NAMALWA (cell line): ENCODE measurements around the gene ZNF695.
"Not testable (repeated sequence)": the region's sequence is repeated elsewhere in the genome, so short reads cannot be mapped to it uniquely, and the experiment has no call there.

Source experiments
- DNase-seq: peaks from one replicate; pipeline ENCODE4 v3.0.0-alpha.2; 2015; ENCODE audit warnings: low spot score

Gene ZNF695

DNA sequence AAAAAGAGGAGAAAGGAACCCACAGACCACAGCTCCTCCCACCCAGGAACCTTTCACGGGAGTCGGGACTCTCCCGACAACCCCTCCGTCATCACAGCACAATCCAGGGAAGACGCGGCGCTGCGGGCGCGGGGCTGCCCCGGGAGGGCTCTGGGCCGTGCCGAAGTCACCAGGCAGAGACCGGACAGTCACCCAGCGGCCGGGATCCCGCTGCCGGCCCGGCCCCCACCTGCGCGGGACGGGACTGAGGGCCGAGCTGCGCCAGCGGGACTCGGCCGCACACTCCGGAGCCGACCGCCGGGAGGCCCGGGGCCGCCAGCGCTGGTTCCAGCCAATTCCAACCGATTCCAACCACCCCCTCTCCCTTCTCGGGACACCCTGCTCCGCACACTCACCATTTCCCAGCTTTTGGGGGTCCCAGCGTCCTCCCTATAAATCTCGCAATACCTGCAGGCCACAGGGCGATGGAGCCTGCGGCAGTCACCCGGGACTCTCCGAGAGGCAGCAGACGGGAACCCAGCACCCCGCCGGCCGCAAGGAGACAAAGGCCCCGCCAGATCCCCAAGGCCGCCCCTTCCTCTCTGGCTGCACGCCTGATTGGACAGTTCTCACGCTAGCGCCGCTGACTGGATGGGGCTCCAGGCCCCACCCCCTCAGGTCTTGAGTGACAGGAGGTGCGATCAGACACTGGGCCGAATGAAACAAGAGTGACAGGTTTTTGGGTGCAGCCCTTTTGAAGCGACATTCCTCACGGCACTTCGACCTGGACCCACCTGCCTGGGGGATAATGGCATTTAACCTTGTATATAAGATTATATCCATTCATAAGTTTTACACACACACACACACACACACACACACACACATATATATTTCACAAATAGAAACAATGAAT is at the start of gene ZNF695:
TSS of gene ZNF695 (minus strand) at position 547 of the 895 bp plus-strand sequence. CDS start at position 398, 149 bp downstream.
- peak; percentile 89 for DNase-seq

DNA sequence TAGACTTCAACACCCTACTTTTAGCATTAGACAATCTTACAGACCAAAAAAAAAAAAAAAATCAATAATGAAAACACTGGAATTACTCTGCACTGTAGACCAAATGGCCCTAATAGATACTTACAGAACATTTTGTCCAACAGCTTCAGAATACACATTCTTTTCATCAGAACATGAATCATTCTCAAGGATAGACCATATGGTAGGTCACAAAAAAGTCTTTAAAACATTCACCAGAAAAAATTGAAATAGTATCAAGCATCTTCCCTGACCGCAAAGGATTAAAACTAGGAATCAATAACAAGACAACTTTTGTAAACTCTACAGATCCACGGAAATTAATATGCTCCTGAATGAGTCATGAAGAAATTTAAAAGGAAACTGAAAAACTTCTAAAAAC is 48.2 kb upstream of the ZNF695 start:
- DNase-seq = no peak

DNA sequence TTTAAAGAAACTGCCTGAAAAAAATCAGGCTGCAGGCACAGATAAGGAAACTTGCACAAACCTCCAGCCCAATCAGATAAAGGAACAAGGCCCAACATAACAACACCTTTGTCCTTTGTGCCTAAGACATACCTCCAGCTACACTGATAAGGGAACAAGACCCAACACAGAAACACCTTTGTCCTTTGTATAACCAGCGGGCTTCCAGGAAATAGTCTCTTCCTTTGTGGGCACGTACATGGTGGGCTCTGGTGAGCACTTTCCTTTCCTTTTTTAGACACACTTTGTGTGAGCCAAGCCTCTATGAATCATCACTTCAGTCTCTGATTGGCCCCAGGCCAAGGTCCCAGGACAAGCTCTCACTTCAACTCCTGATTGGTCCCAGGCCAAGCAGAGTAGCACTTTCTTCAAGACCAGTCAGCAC is 47.1 kb upstream of the ZNF695 start:
- no peak for DNase-seq

DNA sequence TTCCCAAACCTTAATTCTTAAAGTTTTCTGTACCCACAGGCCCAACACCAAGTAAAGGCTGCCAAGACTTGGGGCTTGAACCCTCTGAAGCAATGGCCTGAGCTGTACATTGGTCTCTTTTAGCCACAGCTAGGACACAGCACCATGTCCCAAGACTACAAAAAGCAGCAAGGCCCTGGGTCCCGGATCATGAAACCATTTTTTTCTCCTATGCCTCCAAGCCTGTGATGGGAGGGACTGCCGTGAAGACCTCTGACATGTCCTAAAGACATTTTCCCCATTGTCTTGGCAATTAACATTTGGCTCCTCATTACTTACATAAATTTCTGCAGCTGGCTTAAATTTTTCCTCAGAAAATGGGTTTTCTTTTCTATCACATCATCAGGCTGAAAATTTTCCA is 39.8 kb upstream of the ZNF695 start:
- DNase-seq = no peak

DNA sequence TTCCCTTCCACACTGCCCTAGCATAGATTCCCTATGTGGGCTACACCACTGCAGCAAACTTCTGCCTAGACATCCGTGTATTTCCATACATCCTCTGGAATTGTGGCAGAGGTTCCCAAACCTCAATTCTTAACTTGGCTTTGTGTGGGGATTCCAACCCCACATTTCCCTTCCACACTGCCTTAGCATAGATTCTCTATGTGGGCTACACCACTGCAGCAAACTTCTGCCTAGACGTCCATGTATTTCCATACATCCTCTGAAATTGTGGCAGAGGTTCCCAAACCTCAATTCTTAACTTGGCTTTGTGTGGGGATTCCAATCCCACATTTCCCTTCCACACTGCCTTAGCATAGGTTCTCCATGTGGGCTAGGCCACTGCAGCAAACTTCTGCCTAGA is 39.4 kb upstream of the ZNF695 start:
- no peak for DNase-seq

DNA sequence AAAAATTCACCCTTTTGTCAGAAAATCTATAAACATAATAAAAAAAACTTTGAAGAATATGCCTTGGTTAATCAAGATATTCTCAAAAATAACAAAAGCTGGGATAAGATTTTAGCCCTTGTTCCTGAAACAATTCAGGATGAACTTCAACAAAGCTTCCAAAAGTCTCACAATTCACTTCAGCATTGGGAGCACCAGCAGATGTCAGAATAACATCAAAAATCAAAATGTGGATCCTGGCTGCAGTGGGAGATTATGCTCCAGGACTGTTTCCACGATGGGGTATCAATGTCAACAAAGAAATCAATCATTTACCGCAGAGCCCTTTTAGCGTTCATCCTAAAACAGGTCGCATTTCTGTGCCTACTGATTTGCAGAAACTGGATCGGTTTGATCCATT is 35.5 kb upstream of the ZNF695 start:
- DNase-seq = no peak

DNA sequence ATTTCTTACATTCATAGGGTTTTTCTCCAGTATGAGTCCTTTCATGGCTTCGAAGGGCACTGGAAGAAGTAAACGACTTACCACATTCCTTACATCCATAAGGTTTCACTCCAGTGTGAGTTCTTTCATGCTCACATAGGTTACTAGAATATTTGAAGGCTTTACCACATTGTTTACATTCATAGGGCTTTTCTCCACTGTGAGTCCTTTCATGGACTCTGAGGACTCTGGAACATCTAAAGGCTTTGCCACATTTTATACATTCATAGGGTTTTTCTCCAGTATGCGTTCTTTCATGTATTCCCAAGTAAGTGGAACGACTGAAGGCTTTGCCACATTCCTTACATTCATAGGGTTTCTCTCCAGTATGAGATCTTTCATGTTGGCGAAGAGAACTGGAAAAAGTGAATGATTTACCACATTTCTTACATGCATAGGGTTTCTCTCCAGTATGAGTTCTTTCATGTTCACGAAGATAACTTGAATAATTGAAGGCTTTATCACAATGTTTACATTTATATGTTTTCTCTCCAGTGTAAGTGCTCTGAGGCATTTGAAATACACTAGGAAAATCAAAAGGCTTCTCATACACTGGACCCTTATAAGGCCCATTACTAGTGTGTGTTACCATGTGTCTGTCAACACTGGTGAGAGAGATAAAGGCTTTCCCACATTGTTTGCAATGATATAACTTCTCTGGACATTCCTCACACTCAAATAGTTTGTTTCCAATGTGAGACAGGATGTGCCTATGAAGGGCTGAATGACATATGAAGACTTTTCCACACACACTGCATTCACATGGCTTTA is 29.9 kb upstream of the ZNF695 start:
- peak; percentile 7 for DNase-seq

DNA sequence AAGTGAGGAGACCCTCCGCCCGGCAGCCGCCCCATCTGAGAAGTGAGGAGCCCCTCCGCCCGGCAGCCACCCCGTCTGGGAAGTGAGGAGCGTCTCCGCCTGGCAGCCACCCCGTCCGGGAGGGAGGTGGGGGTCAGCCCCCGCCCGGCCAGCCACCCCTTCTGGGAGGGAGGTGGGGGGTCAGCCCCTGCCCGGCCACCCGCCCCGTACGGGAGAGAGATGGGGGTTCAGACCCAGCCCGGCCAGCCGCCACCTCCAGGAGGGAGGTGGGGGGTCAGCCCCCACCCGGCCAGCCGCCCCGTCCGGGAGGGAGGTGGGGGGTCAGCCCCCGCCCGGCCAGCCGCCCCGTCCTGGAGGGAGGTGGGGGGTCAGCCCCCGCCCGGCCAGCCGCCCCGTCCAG is 24.4 kb upstream of the ZNF695 start:
- not testable (repeated sequence) for DNase-seq

DNA sequence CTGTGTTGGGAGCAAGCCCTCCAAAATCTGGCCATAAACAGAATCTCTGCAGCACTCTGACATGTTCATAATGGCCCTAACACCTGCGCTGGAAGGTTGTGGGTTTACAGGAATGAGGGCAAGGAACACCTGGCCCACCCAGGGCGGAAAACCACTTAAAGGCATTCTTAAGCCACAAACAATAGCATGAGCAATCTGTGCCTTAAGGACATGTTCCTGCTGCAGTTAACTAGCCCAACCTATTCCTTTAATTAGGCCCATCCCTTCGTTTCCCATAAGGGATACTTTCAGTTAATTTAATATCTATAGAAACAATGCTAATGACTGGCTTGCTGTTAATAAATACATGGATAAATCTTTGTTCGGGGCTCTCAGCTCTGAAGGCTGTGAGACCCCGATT is 16.8 kb upstream of the ZNF695 start:
- not testable (repeated sequence) for DNase-seq

DNA sequence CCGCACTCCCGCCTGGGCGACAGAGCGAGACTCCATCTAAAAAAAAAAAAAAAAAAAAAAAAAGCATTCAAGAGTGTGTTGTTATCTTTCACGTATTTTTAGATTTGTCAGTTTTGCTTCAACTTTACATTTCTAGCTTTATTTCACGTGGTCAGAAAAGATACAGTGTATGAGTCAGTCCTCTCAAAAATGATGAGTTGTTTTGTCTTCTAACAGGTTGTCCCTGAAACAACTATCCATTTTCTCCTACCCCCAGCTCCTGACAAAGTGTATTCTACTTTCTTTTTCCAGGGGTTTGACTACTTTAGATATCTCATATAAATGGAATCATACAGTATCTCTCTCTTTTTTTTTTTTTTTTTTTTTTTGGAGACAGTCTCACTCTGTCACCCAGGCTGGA is 5.5 kb upstream of the ZNF695 start:
- no peak for DNase-seq

DNA sequence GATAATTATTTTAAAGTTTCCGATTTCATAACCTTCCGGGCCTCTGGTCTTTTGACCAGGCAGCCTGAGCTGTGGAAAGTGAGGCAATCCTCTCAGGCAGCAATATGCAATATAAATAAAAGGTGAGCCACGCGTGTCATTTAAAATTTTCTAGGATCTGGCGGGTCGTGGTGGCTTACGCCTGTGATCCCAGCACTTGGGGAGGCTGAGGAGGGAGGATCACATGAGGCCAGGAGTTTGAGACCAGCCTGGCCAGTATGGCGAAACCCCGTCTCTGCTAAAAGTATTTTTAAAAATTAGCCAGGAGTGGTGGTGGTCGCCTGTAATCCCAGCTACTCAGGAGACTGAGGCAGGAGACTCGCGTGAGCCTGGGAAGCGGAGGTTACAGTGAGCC is 546 bp upstream of the ZNF695 start:
- DNase-seq = no peak

DNA sequence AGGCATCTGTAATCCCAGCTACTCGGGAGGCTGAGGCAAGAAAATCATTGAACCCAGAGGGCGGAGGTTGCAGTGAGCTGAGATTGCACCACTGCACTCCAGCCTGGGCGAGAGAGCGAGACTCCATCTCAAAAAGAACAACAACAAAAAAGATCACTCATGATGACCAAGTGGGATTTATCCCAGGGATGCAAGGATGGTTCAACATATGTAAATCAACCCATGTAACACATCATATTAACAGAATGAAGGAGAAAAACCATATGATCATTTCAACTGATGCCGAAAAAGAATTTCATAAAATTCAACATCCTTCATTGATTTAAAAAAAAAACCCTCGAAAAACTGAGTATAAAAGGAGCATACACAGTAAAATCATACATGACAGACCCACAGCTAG is 3.8 kb downstream of the ZNF695 start:
- DNase-seq = not testable (repeated sequence)

DNA sequence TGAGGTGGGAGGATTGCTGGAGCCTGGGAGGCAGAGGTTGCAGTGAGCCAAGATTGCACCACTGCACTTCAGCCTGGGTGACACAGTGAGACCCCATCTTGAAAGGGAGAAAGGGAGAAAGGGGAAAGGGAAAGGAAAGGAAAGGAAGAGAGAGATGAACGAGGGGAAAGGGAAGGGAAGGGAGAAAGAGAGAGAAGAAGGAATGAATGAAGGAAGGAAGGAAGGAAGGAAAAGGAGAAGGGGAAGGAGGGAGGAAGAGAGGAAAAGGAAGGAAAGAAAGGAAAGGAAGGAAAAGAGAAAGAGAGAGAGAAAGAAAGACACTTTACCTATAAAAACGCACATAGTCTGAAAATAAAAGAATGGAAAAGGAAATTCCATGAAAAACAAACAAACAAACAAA is 18.0 kb downstream of the ZNF695 start:
- DNase-seq = no peak

DNA sequence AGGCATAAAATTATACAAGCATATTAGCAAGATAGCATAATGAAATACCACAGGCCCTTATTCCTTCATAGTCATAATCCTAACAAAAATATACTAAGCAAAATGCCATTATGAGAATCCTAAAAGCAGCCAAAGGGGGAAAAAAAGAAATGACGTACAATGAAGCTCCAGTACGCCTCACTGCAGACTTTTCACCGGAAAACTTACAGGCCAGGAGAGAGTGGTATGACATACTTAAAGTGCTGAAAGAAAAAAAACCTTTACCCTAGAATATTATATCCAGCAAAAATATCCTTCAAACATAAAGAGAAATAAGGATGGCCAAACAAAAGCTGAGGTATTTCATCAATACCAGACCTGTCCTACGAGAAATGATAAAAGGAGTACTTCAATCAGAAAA is 19.5 kb downstream of the ZNF695 start:
- DNase-seq = no peak

DNA sequence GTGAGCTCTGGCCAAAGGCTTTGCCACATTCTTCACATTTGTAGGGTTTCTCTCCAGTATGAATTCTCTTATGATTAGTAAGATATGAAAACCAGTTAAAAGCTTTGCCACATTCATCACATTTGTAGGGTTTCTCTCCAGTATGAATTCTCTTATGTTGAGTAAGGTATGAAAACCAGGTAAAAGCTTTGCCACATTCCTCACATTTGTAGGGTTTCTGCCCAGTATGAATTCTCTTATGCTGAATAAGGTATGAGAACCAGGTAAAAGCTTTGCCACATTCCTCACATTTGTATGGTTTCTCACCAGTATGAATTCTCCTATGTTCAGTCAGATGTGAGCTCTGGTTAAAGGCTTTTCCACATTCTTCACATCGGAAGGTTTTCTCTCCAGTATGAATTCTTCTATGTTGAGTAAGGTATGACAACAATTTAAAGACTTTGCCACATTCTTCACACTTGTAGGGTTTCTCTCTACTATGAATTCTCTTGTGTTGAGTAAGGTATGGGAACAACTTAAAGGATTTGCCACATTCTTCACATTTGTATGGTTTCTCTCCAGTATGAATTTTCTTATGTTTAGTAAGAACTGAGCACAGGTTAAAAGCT is 20.7 kb downstream of the ZNF695 start:
- no peak for DNase-seq

DNA sequence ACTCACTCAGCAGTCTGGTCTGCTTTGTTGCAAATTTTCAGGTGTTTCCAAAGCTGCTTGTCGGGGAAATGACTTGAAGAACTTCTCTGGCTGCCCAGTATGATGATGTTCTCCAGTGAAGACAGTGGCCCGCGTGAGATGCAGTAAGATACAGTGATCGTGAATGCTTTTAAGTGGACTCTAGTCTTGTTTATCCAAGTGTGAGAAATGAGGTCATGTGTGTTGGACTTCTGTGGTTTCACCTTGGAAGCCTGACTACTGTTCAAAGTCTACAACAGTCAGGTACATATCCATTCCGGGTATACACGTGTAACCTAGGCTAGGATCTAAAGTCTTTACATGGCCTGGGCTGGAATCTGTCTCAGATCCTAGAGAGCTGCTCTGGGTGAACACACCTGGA is 29.1 kb downstream of the ZNF695 start:
- no peak for DNase-seq

DNA sequence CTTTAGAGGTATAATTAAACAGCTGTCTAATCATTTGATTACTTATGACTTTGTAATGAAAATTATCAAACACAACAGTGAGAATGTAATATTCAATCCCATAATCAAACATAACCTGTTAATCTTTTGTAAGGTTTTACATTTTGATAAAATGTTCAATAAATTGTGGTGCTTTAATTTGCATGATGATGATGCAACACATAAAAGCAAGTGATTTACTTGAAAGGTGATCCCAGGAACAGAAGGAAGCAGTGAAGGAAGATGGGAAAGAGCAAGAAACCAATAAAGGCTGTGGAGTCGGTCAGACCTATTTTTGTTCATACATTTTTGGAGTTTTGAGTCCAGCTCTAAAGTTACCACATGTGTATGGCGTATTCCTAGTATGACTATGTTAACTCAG is 29.6 kb downstream of the ZNF695 start:
- no peak for DNase-seq

DNA sequence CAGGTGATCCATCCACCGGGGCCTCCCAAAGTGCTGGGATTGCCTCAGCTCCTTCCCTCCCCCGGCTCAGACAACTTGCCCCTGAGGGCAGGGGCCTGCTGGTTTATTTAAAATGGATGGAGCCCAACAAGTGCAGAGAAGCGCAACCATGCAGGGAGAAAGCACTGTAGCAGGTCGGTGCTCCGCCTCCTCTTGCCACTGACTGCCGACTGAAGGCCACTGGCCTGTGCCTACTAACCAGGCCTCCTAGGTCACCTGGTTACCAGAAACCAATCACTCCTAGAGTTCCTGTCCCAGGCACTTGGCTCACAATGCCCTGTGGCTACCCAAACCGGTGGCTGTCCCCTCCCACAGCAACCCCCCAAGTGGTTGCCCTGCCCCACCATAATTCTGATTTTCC is 35.9 kb downstream of the ZNF695 start:
- DNase-seq = no peak

DNA sequence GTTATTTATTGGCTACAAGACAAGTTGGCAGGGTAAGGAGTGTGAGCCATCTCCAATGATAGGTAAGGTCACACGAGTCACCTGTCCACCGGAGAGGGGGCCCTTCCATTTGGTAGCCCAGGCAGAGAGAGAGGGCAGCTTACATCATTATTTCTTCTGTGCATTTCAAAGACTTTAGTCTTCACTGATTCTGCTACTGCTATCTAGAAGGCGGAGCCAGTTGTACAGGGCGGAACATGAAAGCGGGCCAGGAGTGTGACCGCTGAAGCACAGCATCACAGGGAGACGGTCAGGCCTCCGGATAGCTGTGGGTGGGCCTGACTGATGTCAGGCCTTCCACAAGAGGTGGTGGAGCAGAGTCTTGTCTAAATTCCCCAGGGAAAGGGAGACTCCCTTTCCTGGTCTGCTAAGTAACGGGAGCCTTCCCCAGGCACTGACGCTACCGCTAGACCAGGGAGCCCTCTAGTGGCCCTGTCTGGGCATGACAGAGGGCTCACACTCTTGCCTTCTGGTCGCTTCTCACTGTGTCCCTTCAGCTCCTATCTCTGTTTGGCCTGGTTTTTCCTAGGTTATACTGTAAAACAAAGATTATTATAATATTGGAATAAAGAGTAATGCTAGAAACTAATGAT is 36.7 kb downstream of the ZNF695 start:
- DNase-seq = peak; percentile 73

DNA sequence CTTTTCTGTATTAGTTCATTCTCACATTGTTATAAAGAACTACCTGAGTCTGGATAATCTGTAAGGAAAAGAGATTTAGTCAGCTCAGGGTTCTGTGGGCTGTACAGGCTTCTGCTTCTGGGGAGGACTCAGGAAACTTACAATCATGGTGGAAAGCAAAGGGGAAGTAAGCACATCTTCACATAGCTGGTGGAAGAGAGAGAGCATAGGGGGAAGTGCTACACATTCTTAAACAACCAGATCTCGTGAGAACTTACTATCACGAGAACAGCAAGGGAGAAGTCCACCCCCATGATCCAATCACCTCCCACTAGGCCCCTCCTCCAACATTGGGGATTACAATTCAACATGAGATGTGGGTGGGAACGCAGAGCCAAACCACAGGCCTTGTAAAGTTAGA is 38.2 kb downstream of the ZNF695 start:
- no peak for DNase-seq

DNA sequence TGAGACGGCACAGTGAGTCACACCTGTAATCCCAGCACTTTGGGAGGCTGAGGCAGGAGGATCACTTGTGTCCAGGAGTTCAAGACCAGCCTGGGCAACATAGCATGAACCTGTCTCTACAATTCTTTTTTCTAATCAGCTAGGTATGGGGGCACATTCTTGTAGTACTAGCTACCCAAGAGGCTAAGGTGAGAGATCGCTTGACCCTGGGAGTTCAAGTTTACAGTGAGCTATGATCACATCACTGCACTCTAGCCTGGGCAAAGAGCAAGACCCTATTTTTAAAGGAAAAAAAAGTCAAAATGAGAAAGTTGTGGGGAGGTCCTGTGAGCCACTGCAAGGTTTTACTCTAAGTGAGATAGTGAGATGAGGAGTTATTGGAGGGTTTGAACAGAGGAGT is 41.4 kb downstream of the ZNF695 start:
- DNase-seq = no peak

DNA sequence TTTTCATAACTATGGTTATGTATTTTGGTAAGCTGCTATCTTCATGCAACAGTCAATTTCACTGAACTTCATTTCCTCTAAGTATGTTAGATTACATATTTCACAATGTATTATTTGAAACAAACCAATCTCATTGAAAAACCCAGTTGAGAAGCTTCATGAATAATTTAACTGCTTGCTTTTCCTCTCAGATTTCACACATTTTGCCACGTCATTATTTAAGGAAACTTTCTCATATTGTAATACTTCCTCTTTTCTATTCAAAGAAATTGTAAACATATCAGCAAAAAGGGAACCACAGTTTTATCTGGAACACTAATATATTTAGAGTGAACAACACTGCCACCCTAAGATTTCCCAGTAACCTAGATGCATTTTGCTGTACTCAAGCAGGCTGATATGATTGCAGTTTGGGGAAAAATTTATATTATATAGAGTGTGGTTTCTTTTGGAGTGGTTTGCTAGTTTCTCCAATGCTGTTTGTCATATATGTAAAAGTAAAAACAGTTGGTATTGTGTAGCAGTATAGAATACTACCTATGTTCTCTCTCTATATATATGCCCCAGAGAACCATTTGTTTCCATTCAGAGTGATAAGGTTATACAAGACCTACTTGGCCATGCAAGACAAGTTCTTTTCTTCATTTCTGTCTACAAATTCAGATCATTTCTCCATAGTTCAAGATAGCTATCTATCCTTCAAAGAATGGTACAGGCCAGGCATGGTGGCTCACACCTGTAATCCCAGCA is 47.7 kb downstream of the ZNF695 start:
- peak; percentile 65 for DNase-seq
